HG03342 (cell line): ENCODE measurements around the gene KLF5.
A peak's percentile ranks its signal among the peaks of the same experiment; 100 is the strongest.

Experiments used
- ATAC-seq: cut with Tn5 transposase; IDR thresholded peaks from one replicate; pipeline ENCODE4 v1.9.1; 2021; ENCODE audit warnings: mild to moderate bottlenecking, moderate library complexity; ENCODE audit not compliant: unreplicated experiment

The KLF5 gene

DNA sequence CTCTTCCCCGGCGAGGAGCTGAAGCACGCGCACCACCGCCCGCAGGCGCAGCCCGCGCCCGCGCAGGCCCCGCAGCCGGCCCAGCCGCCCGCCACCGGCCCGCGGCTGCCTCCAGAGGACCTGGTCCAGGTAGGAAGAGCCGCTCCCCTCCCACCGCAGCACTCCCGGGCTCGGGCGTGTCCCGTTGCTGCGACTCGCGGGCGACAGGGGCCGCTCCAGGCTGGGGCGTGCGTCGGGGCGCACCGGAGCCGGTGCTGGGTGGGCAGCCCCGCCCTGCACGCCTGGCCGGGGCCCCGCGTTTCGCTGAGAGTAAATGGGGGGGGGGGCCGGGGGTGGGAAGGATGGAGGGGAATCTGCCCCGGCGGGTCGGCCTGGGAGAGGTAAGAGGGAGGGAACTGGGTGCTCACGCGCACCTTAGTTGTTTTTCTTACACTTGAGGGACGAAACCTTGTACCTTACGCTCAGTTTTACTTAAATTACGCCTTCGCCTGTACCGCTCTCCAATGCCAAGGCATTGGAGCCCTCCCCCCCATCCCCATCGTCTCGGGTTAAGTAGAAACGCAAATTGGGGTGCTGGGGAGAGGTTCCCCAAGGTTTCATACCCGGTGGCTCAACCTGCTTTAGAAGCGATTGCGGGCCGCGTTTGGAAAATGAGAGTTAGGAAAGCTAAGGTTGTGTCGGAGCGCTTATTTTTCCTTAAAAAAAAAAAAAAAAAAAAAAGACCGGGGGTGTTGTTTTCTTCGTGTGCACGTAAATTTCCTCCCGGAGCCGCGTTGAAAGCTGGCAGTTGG, 850 bp downstream of the KLF5 start:
- ATAC-seq, result peak; percentile 27

DNA sequence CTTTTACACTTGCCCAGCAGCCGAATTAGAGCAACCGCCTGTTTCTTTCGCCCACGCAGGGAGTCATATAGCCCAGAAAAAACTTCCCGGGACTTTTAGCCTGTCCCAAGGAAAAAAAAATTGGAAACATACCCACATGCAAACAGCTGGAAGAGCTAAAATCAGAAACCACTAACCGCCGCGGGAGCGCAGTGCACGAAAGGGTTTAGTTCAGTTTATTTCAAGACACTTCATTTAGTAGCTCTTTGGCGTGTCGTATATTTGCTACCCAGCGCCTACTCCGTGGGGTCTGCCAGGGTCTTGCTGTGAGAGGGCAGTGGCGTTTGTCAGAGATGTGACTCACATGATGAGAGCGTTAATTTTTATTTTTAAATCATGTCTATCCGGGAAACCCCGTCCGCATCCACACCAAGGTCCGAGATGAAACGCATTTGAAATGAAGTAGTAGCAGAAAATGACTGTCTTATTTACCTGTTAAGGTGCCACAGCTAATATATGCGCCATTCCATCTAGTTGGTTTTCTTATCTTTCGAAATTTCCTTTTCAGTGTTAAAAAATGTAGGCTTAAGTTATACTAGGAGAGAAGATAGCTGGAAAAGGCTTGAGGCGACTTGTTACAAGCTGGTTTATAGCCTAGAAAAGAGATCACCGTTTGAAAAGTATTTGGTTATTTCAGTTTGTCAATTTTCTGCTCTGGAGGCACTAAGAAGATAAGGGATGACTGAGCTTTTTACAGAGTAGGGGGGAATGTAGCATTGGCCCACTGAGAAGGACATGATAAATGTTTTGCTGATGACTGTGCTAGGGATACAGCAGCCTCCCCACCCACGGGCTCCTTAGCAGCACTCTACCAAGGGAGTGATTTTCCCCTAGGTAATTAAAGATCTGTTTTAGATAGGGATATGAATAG, 1.7 kb downstream of the KLF5 start:
- ATAC-seq, result no peak

DNA sequence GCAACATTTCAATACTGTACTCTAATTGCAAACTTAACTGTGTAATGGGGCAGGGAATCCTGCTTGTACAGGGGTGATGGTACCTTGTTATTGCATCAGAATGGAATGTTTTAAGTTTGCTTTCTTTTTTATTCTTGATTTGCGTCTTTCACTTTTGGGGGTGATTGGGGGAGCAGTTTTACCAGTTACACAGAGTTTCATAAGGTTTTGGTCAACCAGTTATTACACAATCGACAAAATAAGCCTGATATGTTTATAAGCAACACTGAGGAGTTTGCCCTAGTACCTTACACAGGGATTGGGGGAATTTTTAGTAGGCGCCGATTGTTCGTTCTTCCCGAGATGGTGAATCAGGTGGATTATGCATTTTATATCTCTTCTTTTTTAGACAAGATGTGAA, 2.7 kb downstream of the KLF5 start:
- no peak for ATAC-seq

DNA sequence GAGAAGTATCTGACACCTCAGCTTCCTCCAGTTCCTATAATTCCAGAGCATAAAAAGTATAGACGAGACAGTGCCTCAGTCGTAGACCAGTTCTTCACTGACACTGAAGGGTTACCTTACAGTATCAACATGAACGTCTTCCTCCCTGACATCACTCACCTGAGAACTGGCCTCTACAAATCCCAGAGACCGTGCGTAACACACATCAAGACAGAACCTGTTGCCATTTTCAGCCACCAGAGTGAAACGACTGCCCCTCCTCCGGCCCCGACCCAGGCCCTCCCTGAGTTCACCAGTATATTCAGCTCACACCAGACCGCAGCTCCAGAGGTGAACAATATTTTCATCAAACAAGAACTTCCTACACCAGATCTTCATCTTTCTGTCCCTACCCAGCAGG, 3.1 kb downstream of the KLF5 start:
- no peak for ATAC-seq

DNA sequence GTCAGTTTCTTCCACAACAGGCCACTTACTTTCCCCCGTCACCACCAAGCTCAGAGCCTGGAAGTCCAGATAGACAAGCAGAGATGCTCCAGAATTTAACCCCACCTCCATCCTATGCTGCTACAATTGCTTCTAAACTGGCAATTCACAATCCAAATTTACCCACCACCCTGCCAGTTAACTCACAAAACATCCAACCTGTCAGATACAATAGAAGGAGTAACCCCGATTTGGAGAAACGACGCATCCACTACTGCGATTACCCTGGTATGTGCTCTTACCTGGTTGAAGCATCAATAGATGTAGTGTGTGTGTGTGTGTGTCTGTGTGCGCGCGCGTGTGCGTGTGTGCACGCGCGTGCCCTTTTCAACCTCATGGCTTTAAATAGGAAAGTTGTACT, 3.7 kb downstream of the KLF5 start:
- no peak for ATAC-seq

DNA sequence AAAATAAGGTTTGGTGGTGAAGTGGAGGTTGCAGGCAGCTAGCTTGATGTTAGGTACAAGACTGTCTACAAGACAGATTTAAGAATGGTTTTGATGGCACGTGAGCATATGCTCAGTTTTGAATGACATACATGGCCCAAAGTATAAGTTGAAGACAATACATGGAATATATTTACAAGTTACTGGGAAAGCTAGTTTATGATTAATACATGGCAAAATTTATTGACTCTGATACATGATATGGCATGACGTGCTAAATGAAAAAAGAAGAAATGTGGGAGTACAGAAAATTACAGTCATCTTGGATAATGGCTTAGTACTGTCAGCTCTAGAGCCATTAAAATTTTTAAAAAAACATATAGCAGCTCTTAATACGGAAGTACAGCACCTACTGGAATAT, 4.4 kb downstream of the KLF5 start:
- ATAC-seq, result no peak

DNA sequence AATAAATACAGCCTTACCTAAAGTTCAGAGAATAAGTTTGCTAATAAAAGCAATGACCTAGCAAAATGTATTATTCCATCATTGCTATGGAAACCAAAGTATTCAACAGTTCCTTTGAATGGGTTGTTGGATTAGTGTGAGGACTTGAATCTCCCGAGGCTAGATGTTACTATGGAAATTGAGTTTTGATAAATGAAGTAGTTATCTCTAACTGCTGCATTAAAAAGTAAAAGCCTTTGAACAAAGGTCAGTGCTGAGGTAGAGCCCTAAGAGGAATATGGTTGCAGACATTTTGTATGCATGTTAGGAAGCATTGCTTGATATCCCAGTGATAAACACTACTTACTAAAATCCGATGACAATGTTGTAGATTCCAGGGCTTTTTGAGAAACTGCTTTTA, 6.2 kb downstream of the KLF5 start:
- ATAC-seq, result no peak

DNA sequence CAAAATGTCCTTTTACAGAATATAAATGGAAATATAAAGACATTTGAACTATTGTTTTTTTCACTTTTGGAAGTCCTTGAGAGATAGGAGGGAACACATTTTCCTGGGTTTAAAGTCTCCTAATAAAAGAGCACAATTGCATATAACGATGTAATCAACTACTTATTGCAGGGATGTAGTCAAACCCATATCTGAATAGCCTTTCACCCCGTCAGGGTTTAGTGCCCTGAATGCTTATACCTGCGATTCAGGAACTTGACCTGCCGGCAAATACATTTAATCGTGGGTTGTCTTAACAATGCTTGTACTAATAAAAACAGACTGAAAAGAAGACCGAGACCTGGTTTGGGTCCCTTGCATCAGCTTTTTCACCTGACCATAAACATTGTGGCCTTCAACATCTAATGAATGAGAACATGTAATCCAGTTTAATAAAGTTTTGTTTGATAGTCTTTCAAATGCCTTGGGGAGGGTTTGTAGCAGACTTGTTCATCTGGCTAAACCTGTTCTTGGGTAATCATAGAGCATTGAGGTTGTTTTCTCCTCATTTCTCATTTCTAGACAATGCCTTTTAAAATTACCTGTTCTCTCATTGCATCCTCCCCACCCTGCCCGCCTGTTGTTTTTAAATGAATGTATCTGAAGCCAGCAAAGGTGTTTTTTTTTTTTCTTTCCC, 7.0 kb downstream of the KLF5 start:
- ATAC-seq, result no peak

DNA sequence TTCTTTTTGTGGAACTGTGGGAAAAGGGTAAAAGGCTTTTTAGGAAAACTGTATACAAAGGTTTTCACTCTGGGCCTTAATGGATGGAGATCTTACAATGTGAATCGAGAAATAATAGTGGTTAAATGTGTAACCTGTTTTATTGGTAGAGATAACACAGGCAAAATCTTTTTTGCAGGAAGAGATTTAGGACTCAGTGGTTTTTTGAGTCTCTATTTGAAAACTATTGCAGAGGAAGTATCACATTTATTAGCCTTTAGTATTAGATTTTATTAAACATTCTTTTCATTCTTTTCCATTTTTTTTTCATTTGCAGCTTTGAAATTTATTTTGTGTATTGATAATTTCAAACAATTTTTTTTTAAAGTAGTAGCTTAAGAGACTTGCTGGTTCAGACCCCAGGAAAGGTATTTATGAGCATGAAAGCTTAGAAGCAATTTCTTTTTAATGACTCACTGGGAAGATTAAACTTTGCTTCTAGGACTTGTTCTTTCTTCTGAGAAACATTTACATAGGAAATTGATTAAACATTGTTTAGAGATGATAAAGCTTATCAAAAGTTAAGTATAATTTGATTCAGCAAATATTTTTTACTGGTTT, 10.5 kb downstream of the KLF5 start:
- ATAC-seq, result no peak

DNA sequence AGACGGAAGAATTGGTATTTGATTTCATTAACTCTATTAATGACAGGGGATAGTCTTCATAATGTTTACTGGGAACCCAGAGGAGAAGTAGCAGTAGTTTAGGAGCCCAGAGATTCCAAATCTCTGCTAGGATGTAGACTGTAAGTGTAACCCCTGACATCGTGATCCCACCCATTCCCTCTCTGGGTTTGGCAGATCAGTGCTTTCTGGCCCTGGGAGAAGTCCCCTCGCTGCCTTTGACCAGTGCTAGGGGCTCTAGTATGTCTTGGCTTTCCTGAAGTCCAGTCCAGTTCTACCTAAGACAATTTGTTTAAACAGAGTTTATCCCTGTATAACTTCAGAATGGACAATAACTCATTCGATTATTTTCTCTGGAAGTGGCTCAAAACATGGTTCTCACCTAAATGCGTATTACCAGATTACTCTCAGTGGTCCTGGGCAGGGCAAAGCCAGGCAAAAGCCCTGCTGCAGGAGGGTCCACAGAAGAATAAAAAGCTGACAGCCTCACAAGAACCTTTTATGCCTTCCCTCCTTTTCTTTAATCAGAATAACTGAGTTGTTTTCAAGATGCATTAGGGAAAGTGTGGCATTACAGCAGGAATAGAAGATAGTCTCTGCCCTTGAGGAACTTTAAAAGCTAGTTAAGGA, 11.8 kb downstream of the KLF5 start:
- no peak for ATAC-seq

DNA sequence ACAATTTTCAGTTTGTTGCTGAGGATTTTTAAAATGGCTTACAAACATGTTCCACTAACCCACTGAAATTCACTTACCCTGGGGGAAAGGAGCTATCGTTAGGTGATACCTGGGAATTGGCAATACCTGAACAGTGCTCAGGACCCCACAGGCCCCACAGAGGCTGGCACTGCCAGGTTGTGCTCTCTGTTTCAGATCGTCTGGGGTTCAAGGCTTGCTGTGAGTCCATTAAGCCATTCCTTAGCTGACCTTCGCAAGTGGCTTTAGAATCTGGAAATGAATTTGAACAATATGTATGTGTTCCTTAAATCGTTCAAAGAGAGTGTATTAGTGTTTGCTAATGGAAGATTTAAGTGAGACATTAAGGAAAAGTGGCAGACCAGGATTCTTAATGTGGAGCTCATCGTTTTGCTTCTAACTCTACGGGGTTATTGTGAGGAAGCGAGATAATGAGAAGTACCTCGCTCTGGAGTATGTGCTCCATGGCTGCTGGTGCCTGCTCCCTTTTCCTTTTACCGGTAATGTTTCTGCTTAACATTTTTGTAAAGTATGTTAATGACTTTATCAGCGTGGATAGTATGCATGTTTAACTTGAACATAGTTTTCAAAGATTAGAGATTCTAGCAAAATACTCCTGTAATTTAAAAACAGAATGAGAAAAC, 13.6 kb downstream of the KLF5 start:
- ATAC-seq, result no peak

DNA sequence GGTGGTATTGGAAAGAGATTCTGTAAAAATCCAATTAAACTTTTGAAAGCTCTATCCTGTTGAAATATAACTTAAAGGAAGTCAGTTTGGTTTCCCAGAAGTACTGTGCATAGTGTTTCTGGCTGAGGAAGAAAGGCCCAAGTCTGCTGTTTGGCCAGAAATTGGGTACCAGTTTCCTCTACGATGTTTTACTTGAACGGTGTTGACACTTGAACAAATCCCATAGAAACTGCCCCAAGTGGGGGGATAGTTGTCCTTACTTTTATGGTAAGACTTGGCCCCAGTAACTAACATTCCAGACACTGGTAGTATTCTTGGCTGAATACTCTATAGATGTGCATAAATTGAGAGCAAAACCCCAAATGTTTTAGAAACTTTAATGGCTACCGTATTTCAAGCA, 14.2 kb downstream of the KLF5 start:
- no peak for ATAC-seq

DNA sequence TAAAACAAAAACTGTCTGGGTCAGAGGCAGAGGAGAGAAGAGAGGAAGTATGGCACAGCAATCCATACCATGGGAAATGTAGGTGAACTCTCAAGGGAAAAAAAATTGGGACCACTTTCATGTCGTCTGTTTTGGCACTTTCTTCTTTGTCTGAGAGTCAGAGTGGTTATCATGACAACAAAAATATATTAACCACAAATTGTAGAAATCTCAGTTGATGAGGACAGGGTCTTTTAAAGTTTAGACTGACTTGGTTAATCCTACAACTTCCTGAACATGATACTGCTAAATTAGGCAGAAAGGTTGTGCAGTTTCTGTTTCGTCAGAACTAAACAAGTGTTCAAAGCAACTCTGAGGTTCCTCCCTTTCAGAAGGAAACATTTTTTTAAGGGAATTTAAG, 15.2 kb downstream of the KLF5 start:
- no peak for ATAC-seq

DNA sequence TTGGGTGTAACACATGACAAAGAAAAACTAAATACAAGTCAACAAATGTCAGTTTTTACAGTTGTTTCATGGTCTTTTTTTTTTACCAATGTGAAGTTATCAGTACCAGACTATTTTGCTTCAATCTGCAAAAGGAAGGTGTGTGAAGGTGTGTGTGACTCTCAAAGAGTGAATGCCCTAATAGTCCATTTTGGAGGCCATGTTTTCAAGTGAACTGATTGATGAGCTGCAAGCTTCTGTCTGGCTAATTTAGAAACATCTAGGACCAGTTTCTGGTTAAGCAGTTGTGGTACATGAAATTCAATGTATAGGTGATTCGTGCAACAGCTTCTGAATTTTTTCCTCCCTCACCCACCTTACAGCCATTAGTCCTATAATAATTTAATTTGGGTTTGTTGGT, 16.1 kb downstream of the KLF5 start:
- ATAC-seq, result no peak

DNA sequence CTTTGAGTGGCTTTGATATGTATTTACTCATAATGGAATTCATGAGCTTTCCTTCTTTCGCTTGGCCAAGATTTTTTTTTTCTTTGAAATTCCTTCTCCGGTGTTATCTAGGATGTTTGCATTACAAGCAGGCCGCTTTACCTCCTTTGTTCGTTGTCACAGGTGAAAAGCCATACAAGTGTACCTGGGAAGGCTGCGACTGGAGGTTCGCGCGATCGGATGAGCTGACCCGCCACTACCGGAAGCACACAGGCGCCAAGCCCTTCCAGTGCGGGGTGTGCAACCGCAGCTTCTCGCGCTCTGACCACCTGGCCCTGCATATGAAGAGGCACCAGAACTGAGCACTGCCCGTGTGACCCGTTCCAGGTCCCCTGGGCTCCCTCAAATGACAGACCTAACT, 16.7 kb downstream of the KLF5 start:
- ATAC-seq, result no peak

DNA sequence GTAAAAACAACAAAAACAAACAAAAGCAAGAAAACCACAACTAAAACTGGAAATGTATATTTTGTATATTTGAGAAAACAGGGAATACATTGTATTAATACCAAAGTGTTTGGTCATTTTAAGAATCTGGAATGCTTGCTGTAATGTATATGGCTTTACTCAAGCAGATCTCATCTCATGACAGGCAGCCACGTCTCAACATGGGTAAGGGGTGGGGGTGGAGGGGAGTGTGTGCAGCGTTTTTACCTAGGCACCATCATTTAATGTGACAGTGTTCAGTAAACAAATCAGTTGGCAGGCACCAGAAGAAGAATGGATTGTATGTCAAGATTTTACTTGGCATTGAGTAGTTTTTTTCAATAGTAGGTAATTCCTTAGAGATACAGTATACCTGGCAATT, 17.1 kb downstream of the KLF5 start:
- no peak for ATAC-seq

DNA sequence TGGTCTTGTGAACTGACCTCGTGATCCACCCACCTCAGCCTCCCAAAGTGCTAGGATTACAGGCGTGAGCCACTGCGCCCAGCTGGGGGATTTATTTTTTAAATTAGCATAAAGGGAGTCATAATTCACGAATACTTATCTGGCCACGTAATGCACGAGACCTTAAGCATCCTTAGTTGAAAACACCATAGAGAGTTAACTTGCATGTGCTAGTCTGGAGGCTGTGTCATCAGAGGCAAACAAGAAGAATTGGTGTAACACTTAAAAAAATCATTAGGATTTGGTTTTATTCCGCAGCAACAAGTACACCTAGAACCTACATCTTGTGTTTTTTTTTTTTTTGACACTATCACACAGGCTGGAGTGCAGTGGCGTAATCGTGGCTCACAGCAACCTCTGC, 19.1 kb downstream of the KLF5 start:
- ATAC-seq, result no peak

DNA sequence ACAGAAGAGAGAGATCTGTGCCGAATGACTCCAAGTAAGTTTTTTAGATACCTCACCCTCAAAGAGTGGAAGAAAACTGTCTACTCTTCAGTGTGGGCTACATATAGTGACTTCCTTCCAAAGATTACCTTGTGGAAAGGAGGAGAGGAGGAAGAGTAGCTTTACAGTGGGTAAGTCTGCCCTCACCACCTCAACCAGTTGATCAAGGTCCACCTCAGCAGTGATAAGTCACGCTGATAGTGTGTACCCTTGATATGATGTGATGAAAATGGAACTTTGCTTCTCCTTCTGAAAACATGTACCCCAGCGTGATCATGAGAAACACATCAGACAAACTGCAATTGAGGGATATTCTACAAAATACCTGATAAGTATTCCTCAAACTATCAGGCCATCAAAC, 20.6 kb downstream of the KLF5 start:
- ATAC-seq, result no peak

DNA sequence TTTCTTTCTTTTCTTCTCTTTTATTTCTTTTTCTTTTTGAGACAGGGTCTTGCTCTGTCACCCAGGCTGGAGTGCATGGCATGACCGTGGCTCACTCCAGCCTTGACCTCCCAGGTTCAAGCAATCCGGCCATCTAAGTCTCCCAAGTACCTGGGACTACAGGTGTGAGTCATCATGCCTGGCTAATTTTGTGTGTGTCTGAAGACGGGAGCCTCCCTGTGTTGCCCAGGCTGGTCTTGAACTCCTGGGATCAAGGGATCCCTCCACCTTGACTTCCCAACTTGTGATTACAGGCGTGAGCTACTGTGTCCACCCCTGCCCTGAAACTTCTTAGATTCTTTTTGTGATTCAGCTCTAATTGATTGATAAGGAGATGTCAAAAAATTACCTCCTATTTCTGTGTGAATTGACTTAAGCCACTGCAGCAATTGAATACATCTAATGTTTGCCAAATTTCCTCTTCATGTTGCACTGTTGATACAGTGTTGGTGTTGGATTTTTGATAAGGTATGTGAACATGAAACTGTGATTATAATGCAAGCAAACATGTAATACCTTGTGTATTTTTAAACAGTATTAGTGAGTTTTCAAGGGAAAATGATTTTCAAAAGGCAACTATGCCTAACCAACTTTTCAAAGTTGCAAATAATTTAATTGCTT, 22.6 kb downstream of the KLF5 start:
- ATAC-seq, result no peak

DNA sequence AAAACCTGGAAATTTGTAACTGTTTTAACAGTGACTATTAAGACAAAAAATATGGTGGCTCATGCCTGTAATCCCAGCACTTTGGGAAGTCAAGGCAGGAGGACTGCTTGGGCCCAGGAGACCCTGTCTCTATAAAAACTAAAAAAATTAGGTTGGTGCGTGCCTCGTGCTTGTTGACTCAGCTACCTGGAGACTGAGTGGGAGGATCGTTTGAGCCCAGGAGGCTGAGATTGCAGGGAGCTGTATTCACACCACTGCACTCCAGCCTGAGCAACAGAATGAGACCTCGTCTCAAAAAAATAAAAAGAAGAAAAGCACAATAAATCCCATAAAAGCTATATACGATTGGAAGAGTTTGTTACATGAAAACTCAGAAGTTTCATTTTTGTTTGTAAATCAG, 23.7 kb downstream of the KLF5 start:
- ATAC-seq, result no peak
